Measurements from ENCODE around the gene LAMA2.

Gene LAMA2

DNA sequence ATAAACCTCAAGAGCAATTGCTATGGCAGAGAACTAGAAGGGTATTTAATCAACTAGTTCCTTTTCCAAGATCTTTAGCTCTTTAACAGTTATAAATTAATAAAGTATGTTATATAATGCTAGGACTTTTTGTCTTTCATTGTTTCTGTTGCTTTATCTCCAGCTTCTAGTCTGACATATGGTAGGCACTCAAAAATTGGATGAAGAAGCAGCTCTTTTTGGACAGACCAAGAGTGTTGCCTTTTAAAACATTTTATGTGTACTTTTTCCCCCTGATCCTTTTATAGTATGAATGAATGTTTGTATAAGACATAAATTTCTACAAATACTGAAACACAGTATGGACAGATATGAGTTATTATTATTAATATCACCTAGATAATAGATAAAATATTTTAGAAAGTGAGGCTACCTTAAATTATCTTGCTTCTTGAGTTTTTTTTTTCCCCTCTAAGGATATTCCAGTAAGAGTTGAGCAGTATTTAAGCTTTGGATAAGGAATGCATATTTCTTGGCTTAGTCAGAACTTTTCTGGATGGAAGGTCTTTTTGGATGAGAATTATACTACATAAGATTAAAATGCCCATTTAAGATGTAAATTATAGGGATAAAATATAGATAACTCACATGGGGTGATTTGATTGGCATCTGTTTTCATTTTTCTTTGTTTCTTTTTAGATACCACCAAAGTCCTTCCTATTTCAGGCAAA lies 16.6 kb downstream of the LAMA2 start:
- no peak for DNase-seq (ENCODE audit: low read depth)

DNA sequence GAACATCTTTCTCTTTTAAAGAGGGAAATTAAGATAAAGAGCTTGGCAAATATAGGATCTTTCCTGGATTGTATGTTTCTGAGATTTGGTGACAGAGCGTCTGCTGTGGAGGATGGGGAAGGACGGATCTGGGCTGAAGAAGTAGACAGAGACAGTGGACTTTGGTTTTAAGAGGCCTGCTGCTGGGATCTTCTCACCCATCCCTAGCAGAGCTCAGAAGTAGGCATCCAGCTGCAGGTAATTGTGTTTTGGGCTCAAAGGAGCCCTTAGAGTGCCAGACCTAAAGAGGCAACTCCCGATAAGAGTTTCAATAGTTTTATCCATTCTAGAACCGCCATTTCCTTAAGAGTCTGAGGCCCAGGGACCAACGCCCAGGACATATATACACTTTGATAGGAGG lies 20.8 kb downstream of the LAMA2 start:
- DNase-seq (ENCODE audit: low read depth), result no peak

DNA sequence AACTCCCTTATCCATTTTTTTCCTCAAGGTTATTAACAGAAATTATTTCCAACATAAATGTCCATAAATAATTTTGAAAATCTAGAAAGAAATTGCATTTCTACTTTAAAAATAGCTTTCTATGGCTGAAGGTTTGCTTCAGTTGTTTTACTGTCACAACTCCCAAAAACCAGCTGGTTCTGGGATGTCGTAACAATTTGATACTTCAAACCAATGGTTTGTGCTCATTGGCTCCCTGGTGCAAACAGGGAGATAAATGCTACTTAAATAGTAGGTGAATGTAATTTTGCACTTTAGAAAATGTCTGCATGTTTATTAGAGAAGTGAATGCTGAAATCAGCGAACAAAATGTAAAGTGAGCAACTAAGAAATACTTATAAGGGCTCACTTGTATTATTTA lies 31.1 kb downstream of the LAMA2 start:
- no peak for DNase-seq (ENCODE audit: low read depth)

DNA sequence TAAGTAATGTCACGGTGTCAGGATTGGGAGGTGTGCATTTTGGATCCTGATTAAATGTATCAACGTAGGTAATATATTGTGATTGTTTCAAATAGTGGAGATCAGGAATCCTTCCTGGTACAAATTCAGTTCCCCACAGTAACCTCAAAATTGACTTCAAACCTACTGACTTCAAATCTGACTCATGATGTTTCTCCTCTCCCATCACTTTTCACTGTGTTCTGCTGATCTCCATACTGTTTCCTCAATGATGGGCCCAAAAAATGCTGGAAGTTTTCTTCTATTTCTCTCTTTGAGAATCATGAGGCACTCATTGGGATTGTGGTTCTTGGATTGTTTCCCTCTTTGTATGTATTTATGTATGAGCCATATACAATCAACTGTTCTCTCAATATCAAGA lies 35.9 kb downstream of the LAMA2 start:
- no peak for DNase-seq (ENCODE audit: low read depth)

DNA sequence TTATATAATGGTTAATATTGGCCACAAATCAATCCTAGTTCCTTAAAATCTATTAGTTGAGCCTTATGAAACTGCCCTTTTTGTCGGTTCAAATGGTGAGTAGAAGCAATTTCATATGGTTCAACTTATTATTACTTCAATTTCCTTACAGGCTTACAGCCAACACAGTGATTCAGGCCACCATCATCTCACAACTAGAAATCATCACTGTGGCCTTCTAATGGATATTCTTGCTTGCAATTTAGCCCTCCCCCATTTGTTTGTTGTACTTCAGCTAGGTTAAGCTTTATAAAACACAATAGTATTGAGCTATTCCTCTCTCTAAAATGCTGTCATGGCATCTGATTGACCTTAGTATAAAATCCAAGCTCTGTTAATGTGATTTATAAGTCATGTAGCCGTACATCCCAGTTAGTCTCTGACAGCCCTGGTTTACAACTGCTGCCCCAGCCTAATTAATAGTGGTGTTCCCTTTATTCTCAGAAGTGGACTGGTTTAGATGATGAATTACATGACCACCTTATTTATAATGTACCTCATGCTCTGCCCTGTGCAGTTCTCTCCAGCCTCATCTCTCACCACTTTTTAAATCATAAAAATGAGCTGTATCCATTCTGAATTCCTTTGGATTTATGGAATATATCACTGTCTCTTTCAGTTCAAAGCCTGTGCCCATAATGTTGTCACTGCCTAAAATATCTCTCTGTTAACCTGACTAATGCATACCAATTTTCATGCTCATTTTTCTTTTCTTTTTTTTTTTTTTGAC lies 36.7 kb downstream of the LAMA2 start:
- peak; percentile 57 for DNase-seq (ENCODE audit: low read depth)

DNA sequence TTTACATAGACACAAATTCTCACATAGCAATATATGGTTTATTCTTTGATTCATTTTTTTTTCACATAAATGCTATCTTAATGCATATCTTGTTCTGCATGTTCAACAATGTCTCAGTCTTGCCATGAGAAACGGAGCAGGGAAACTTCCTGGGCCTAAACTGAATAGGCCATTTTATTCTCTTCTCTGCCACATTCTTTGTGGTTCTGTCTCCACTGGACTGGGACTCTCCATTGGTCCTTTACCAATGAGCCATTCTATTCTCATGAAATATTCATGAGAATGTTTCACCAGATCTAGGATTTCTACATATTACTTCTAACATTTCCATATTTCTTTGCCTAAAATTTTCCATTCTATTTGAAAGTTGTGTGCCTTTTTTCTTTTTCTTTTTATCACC lies 42.8 kb downstream of the LAMA2 start:
- no peak for DNase-seq (ENCODE audit: low read depth)

DNA sequence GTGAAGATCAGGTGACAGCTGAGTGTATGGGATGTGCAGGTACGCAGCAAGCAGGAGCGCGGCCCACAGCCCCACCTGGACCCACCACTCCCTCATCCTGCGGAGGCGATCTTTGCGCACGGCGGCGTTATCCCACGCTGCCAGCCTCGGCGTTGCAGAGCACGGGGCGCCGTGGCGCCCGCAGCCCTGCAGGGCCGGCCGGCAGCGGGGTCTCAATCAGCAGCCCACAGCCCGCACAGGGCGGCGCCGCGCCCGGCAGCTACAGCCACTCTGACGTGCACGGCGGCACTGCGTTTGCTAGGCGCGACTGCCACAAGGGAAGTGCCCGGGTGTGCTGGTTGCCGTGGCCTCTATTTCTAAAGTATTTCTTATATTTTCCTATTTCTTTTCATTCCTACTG lies 46.9 kb downstream of the LAMA2 start:
- no peak for DNase-seq (ENCODE audit: low read depth)

DNA sequence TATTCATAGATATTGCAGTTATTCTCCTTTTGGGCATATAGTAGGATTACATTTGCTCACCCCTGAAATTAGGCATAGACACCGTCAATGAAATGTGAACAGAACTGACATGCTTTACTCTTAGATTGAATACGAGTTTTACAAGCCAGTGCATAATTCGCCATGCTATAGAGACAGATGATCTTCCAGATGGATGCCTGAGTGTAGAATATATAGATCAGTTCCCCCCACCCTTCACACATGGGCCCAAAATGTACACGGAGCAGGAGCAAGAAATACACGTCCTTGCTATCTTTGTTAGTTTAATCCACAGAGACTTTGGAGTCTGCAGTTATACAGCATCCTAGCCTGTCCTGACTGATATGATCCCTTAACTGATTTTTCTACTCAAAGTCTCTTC lies 47.4 kb downstream of the LAMA2 start:
- DNase-seq (ENCODE audit: low read depth), result no peak

DNA sequence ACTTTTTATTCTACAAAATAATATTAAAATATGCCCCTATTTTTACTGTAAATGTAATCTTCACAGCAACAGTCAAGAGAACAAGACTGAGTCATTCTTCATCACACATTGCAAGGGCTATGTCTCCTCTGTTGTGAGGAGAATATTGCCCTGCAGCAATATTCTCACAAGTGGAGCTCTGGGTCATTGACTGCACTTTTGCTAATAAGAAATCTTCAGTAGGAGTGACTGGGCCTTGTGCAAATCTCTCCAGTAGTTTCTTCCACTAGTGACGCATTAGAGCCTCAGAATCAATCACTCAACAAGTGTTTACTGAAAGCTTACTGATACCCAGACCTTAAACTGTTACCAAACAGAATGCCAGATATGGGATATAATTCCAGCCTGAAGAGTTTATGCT lies 49.1 kb downstream of the LAMA2 start:
- peak; percentile 8 for DNase-seq (ENCODE audit: low read depth)

DNA sequence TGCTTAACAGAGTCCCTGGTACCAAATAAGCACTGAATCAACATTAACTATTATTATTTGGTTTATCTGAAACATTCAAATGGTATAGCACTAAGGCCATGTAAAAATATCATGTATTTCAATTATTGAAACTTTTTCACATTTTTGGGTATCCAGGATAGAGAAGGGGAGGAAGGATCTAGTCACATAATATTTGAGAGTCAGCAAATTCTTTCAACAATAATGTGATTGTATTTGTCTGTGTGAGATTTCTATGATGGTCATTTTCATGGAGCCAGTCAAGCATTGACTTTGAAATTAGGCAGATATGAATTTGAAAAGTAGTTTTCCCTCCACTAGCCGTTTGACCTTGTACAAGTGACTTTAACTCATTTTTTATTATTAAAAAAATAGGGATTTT lies 67.9 kb downstream of the LAMA2 start:
- no peak for DNase-seq (ENCODE audit: low read depth)

DNA sequence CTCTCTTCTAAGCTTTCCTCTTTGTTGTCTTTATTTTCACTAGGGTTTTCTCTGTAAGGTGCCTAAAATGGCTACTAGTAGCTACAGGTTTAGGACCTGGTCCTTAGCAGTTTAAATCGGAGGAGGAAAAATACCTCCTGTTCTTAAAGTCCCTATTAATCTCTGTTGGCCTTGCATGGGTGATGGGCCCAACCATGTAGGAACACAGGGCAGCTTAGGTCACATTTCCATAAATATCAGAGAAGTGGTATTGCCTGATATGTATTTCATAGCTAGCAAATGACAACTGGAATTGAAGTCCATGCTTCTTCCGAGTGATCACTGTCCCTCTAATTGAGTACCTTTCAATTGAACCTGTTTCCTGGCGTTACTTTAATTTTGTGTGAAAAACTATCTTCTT lies 70.0 kb downstream of the LAMA2 start:
- no peak for DNase-seq (ENCODE audit: low read depth)

DNA sequence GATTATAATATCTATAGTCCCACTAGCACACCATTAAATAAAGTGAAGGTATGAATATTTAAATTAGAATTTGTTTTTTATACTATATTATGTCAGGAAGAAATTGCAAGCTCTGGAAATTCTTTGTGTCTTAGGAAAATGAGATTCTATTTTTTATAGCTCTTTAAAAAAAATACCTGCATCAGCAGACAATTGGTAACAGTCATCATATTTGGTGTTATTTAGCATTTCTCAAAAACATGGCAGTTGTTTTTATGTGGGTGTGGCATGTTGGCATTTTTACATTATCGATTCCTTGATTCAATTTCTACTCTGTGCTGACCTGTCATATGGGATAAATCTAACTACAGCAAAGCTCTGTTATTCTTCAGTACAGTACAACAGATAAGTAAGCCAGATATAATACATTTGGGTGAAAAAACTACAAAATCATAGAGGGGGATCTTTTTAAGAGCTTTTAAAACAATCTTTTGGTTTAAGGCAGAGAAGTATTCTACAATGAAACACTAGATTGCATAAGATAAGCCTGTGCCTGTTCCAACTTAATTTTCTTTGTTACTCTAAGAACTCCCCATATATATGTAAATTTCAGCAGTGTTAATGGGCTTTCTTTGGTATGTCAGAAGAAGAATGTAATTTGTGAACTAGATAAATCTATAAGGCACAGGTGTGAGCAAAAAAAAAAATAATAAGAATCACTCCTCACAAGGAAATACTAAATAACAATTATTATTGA lies 71.5 kb downstream of the LAMA2 start:
- no peak for DNase-seq (ENCODE audit: low read depth)

DNA sequence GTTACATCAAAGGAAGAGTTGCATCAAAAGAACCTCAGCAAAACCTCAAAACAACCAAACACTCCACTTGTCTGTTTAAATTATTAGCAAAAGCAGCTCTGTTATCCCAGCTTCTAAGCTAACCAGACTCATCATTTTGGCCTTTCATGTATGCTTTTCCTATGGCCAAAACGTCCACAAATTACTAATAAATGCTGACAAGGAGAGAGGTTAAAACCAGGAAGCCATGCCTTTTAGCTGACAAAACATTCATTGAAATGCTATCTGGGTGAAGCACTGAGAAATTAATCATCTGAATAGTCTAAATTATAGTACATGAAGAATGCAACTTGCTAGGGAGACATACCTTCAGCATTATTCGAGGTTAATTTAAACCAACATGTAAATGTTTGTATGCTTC lies 80.6 kb downstream of the LAMA2 start:
- DNase-seq (ENCODE audit: low read depth), result no peak

DNA sequence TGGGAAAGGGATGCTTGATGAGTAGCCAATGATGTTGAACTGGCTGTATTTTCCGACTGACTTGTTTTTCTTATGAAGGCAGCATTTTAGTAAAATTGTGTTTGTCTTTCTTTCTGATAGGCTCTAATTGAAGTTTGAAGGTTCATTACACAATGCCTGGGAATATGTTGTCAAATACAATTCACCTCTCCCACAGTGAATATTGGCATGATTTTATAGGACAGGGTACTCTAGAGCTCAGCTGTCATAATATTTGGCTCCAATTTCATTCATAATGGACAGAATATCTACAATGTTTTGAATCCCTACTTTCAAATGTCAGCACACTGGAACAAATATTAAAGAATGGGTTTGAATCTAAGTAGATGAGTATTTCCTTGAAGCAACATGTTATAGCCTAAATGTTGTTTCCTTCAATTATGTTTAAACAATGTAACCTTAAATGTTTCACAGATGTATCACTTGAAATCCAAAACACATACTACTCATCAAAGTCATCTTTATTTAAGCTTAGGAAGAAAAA lies 81.4 kb downstream of the LAMA2 start:
- no peak for DNase-seq (ENCODE audit: low read depth)

DNA sequence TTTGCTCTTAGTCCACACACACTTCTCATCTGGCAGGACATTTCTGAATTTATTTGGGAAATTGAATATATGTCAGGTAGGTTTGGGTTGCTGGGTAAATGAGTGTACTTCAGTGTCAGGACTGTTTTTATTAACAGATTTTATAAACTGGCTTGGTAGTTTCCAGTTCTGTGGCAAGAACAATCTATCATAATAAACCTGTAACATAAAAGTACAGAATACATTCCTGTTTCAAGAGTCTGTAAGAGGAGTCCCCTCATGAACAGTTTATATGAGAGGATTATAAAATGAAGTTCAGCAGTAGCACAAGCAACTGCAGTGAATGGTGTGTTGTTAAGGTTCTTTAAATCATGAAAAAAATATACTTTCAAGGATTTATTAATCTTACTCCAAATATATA lies 81.8 kb downstream of the LAMA2 start:
- no peak for DNase-seq (ENCODE audit: low read depth)

DNA sequence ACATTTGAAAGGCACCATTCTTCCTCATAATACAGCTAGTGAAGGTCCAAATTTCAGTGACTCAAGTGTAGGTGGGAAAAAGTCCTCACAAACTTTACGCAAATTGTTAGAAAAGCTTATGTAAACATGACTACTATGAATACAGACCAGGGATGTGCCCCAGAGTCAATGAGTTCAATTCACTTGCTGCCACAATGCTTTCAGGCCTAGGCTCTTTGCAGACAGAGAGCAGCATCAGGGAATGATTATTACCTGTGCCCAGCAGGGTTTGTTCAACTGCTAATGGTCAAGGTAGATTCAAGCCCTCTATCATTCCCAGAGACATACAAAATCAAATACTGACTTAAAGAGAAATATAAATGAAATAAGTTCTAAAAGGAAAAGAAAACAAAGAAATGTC lies 84.0 kb downstream of the LAMA2 start:
- DNase-seq (ENCODE audit: low read depth), result no peak

DNA sequence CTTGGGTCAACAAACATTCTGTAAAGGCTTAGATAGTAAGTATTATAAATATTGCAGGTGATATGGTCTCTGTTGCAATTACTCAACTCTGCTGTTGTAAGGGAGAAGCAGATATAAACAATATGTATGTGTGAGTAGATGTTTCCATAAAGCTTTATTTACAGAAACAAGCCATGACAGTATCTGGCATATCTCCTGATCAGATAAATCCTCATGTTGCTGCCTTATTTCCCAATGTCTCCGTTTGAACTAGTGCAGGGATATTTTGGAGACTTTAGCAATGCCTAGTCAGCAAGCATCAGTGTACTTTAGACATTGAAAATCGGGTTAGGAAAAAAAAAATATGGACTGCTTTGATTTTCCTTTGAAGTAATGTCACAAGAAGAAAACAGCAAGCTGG lies 96.1 kb downstream of the LAMA2 start:
- no peak for DNase-seq (ENCODE audit: low read depth)

DNA sequence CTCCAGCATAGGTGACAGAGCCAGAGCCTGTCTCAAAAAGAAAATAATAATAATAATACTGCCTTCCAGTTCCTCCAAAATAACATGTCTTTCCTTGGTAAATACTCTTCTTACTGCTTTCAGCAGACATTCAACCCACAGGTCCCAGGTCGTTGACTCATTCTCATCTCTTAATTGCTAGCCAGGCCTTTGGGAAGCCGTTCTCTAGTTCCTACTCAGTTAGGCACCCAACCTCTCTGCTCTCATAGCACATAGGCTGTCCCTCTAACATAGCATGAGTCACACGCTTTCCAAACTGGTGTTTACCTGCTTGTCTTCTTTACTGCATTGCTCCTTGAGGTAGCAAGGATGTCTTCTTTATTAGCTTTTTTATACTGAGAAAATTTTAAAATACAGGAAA lies 98.8 kb downstream of the LAMA2 start:
- no peak for DNase-seq (ENCODE audit: low read depth)

DNA sequence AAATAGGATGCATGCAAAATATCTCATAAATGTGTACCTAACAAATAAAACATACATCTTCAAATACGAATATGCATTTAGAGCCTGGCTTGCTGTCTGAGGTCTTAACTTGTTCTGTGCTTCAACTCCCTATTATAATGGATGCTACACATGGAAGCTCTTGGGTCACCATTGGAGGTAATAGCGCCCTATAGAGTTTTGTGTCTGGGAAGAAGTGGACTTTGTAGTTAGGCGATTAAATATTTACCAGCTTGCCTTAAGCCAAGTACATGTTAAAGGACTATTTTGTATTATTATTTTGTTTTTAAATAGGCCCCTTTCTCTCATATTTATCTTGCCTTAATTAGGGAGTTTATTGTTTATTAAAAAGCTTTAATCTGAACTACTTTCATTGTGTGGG lies 107.4 kb downstream of the LAMA2 start:
- DNase-seq (ENCODE audit: low read depth), result no peak

DNA sequence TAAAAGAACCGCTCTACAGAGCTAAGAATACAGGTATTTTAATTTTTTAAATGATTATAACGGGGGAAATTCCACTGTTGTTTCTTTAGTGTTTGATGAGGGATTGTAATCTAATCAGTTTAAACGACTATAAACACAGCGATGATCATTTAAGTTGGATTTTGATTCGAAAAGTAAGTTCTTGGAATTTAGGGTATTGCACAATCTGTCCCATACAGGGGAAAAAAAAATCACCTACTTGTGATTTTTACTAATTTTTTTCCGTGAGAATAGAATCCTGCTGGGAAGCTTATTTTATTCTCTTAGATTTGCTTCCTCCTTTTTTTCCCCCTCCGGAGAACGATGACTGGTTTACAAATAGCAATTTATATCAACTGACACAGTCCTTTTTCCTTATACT lies 108.0 kb downstream of the LAMA2 start:
- no peak for DNase-seq (ENCODE audit: low read depth)

DNA sequence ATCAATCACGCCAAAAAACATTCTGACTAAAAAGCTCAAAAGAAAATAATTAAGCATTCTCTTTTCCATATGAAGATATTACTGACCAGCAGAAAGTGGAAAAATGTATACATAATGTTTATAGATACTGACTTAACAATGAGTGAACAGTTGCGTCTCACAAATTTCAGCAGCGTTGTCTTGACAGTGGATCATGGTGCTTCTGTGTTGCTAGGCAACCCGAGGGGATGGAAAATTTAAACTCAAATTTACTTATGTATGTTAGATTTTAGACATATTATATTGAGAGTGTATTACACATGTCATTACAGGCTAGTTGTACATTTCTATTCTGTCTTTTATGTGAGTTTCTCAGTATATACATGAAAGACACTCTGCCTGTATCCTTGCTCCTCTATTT lies 110.2 kb downstream of the LAMA2 start:
- no peak for DNase-seq (ENCODE audit: low read depth)

DNA sequence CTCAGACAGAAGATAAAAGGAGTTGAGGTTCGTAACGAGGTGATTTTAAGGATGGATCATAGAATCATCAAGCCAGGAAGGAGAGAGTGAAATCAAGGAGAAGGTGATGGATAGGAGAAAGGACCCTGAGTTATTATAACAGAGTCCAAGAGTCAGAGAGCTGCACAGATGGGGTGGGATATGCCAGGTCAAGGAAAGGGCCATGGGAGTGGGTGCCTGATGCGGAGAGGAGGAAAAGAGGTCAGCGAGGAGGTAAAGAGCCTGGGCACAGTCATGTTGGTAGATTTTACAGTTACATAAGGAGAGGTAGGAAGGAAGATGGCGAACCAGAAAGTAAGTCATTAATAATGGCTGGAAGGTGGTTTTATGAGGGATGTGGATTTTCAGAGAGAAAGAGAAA lies 114.9 kb downstream of the LAMA2 start:
- DNase-seq (ENCODE audit: low read depth), result no peak
